Measurements from ENCODE around the gene CLDND2.

Gene CLDND2

DNA sequence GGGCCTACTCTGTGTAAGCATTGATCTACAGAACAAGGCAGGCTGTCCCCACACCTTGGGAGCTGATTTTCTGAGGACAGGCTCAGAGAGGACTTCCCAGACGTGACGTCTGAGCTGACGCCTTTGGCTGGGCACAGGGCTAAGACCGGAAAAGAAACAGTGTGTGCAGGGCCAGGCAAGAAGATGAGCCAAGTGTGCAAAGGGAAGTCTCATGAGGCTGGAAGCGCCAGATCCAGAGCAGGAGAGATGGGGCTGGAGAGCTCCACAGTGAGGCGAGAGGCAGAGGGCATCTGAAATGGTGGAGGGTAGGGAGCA lies 44.7 kb downstream of the CLDND2 start:
- TF ChIP-seq ZNF777 (tag by site-specific recombination; IDR thresholded peaks at IDR 0.05; ENCODE audit: borderline replicate concordance) (no peak), ZSCAN30 (tag by site-specific recombination; IDR thresholded peaks at IDR 0.05) (no peak), ZBTB17 (tag by site-specific recombination; IDR thresholded peaks at IDR 0.05) (no peak), ZBTB7A (tag by site-specific recombination; IDR thresholded peaks at IDR 0.05; ENCODE audit: low read depth) (no peak), AEBP2 (tag by site-specific recombination; IDR thresholded peaks at IDR 0.05; ENCODE audit: borderline replicate concordance) (no peak), ZNF423 (tag by site-specific recombination; IDR thresholded peaks at IDR 0.05) (no peak), KLF1 (tag by site-specific recombination; IDR thresholded peaks at IDR 0.05) (no peak), KLF16 (tag by site-specific recombination; IDR thresholded peaks at IDR 0.05) (no peak), ZNF169 (tag by site-specific recombination; IDR thresholded peaks at IDR 0.05) (no peak), ZNF292 (tag by site-specific recombination; IDR thresholded peaks at IDR 0.05; ENCODE audit: borderline replicate concordance, low read depth) (no peak), WT1 (tag by site-specific recombination; IDR thresholded peaks at IDR 0.05) (no peak), BCL6B (tag by site-specific recombination; IDR thresholded peaks at IDR 0.05) (no peak), ZNF530 (tag by site-specific recombination; IDR thresholded peaks at IDR 0.05; ENCODE audit: low read depth) (no peak), ZNF157 (tag by site-specific recombination; IDR thresholded peaks at IDR 0.05) (no peak), ZNF610 (tag by site-specific recombination; IDR thresholded peaks at IDR 0.05; ENCODE audit: borderline replicate concordance) (no peak), ZNF184 (tag by site-specific recombination; IDR thresholded peaks at IDR 0.05) (no peak)
- TF ChIP-seq, protein P1, sequence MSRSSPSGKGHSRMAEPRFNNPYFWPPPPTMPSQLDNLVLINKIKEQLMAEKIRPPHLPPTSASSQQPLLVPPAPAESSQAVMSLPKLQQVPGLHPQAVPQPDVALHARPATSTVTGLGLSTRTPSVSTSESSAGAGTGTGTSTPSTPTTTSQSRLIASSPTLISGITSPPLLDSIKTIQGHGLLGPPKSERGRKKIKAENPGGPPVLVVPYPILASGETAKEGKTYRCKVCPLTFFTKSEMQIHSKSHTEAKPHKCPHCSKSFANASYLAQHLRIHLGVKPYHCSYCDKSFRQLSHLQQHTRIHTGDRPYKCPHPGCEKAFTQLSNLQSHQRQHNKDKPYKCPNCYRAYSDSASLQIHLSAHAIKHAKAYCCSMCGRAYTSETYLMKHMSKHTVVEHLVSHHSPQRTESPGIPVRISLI (tag by site-specific recombination; IDR thresholded peaks at IDR 0.05): no peak
- Histone ChIP-seq H3K36me3 (ENCODE audit: control insufficient read depth in 2 of 2, insufficient read depth in 1 of 2, low read length in 2 of 2) (no peaks in the 10 kb centered on the region), H3K4me1 (ENCODE audit: control insufficient read depth, insufficient read depth, low read length) (no peaks in the 10 kb centered on the region; the same call in 1 of the 2 replicates), H3K27ac (ENCODE audit: extremely low read depth, low read depth, low read length) (no peak overlapping the region), H3K9me3 (ENCODE audit: control insufficient read depth, insufficient read depth, low read depth, low read length) (no peaks in the 10 kb centered on the region), H3K4me3 (ENCODE audit: low read depth, low read length) (no peak overlapping the region)
- POLR2A ChIA-PET: no interaction called here
- CTCF ChIA-PET: interaction anchor here (1.2 kb wide), 1 partner anchor 153 kb away, joined by 4 read pairs; no protein-coding TSS in a partner anchor

DNA sequence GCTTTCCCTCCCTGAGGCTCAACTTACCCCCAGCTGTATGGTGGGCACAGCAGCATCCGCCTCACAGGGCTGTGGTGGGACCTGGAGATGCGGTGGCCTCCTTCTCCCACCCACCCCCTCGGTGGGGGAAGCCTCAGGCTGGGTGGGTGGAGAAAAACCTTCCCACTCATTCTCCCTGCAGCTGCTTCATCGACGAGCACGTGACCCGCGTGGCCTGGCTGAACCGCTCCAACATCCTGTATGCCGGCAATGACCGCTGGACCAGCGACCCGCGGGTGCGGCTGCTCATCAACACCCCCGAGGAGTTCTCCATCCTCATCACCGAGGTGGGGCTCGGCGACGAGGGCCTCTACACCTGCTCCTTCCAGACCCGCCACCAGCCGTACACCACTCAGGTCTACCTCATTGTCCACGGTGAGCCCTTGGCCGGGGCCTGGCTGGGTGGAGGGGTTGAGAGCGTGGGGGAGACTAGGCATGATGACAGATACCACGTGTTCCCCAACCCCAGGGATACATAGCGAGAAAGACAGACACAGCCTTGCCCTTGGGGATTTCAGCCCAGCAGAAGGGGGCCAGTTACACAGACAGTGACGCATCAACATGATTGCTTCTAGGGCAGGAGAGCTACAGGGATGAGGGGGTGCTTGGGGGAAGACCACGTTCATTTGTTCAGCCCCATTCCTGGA lies 45.2 kb downstream of the CLDND2 start:
- TF ChIP-seq ZNF324 (tag by site-specific recombination; IDR thresholded peaks at IDR 0.05) (no peak), KLF17 (tag by site-specific recombination; IDR thresholded peaks at IDR 0.05) (no peak), SP2 (tag by site-specific recombination; IDR thresholded peaks at IDR 0.05) (no peak), EGR2 (tag by site-specific recombination; IDR thresholded peaks at IDR 0.05; ENCODE audit: low read depth) (peak; percentile 72), HOXC10 (CRISPR knock-in tag; IDR thresholded peaks at IDR 0.05) (no peak), ZNF548 (tag by site-specific recombination; IDR thresholded peaks at IDR 0.05) (no peak), KLF9 (tag by site-specific recombination; IDR thresholded peaks at IDR 0.05; ENCODE audit: low read depth) (no peak), BCL11A (tag by site-specific recombination; IDR thresholded peaks at IDR 0.05; ENCODE audit: low read depth) (no peak), ZFHX2 (tag by site-specific recombination; conservative IDR thresholded peaks at IDR 0.05) (peak; percentile 62), ZNF658 (tag by site-specific recombination; IDR thresholded peaks at IDR 0.05) (no peak)
- TF ChIP-seq, protein P2, sequence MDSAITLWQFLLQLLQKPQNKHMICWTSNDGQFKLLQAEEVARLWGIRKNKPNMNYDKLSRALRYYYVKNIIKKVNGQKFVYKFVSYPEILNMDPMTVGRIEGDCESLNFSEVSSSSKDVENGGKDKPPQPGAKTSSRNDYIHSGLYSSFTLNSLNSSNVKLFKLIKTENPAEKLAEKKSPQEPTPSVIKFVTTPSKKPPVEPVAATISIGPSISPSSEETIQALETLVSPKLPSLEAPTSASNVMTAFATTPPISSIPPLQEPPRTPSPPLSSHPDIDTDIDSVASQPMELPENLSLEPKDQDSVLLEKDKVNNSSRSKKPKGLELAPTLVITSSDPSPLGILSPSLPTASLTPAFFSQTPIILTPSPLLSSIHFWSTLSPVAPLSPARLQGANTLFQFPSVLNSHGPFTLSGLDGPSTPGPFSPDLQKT (IDR thresholded peaks at IDR 0.05; ENCODE audit: borderline replicate concordance, low read depth, low read length): no peak
- H3K4me3 ChIP-seq (ENCODE audit: low read depth, low read length): no peak overlapping the region
- H3K36me3 ChIP-seq (ENCODE audit: control insufficient read depth in 2 of 2, insufficient read depth in 1 of 2, low read length in 2 of 2): no peaks in the 10 kb centered on the region
- no peak overlapping the region for H3K27ac ChIP-seq (ENCODE audit: extremely low read depth, low read depth, low read length)
- no peaks in the 10 kb centered on the region; the same call in 1 of the 2 replicates for H3K4me1 ChIP-seq (ENCODE audit: control insufficient read depth, insufficient read depth, low read length)
- ChIA-PET POLR2A (no interaction called here), CTCF (interaction anchor here (0.6 to 1.2 kb wide), 3 partner anchors 67 to 153 kb away, joined by 3 to 4 read pairs (median 4); partner anchors contain the start of gene C19orf84)
- no peaks in the 10 kb centered on the region for H3K9me3 ChIP-seq (ENCODE audit: control insufficient read depth, insufficient read depth, low read depth, low read length)
